ENCODE measurements around the gene WWC2.

- TF ChIP-seq, protein P1, sequence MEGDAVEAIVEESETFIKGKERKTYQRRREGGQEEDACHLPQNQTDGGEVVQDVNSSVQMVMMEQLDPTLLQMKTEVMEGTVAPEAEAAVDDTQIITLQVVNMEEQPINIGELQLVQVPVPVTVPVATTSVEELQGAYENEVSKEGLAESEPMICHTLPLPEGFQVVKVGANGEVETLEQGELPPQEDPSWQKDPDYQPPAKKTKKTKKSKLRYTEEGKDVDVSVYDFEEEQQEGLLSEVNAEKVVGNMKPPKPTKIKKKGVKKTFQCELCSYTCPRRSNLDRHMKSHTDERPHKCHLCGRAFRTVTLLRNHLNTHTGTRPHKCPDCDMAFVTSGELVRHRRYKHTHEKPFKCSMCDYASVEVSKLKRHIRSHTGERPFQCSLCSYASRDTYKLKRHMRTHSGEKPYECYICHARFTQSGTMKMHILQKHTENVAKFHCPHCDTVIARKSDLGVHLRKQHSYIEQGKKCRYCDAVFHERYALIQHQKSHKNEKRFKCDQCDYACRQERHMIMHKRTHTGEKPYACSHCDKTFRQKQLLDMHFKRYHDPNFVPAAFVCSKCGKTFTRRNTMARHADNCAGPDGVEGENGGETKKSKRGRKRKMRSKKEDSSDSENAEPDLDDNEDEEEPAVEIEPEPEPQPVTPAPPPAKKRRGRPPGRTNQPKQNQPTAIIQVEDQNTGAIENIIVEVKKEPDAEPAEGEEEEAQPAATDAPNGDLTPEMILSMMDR (IDR thresholded peaks at IDR 0.05), result no peak
- TF ChIP-seq EP300 (IDR thresholded peaks at IDR 0.05), result no peak
These were observed 72.6 kb downstream of the WWC2 start for GRCh38 chr4:183171484-183172267.

Measured in esophagus muscularis mucosa (tissue), 3 donors.